Activated CD4-positive, alpha-beta T cell treated with anti-CD3 and anti-CD28 coated beads, Interleukin-2, Interleukin-4, amounts not matched to agents 100 ng/mL and 50 ng/mL, durations not matched to agents 16 hours and 8 hours (primary cell): ENCODE data around the gene MED23.
"Not testable (repeated sequence)": the region's sequence is repeated elsewhere in the genome, so short reads cannot be mapped to it uniquely, and the experiment has no call there.

Experiments
- DNase-seq: peaks from one replicate; pipeline ENCODE4 v3.0.0-alpha.2; 2020; ENCODE audit warnings: low spot score

The MED23 gene

GRCh38 chr6:131574686-131575085 lies 53.4 kb downstream of the MED23 start:
- DNase-seq = no peak

- DNase-seq = no peak
Measured at GRCh38 chr6:131574133-131574532, 53.9 kb downstream of the MED23 start.

GRCh38 chr6:131572686-131573415 lies 55.2 kb downstream of the MED23 start, which contains the start of gene ARG1:
TSS of gene ARG1 (plus strand) at chr6:131573226. CDS start at chr6:131573283, 57 bp downstream.
- no peak for DNase-seq

- no peak for DNase-seq
Measured at GRCh38 chr6:131568726-131569125, 59.3 kb downstream of the MED23 start.

GRCh38 chr6:131565056-131565455 lies 63.0 kb downstream of the MED23 start:
- no peak for DNase-seq

GRCh38 chr6:131561925-131562707 lies 65.9 kb downstream of the MED23 start:
- DNase-seq = no peak

- DNase-seq = no peak
Measured at GRCh38 chr6:131558922-131559321, 69.1 kb downstream of the MED23 start.

GRCh38 chr6:131555992-131556391 lies 72.0 kb downstream of the MED23 start:
- no peak for DNase-seq

GRCh38 chr6:131552572-131552971 lies 75.5 kb downstream of the MED23 start:
- DNase-seq = no peak

- DNase-seq = no peak
Measured at GRCh38 chr6:131551902-131552301, 76.1 kb downstream of the MED23 start.

GRCh38 chr6:131549811-131550210 lies 78.2 kb downstream of the MED23 start:
- DNase-seq = no peak

GRCh38 chr6:131548441-131548840 lies 79.6 kb downstream of the MED23 start:
- DNase-seq = no peak

GRCh38 chr6:131547488-131547887 lies 80.6 kb downstream of the MED23 start:
- DNase-seq = no peak

GRCh38 chr6:131545317-131545716 lies 82.7 kb downstream of the MED23 start:
- DNase-seq = no peak

GRCh38 chr6:131538615-131539014 lies 89.4 kb downstream of the MED23 start:
- DNase-seq = not testable (repeated sequence)

GRCh38 chr6:131532580-131533039 lies 95.4 kb downstream of the MED23 start:
- DNase-seq = peak; percentile 52

GRCh38 chr6:131531681-131532080 lies 96.4 kb downstream of the MED23 start:
- not testable (repeated sequence) for DNase-seq

- not testable (repeated sequence) for DNase-seq
Measured at GRCh38 chr6:131530936-131531335, 97.1 kb downstream of the MED23 start.

GRCh38 chr6:131524695-131525336 lies 103.2 kb downstream of the MED23 start:
- no peak for DNase-seq

GRCh38 chr6:131523988-131524673 lies 103.9 kb downstream of the MED23 start:
- DNase-seq = no peak
